ENCODE measurements around the gene KIAA0319L.

- TF ChIP-seq, protein P1, sequence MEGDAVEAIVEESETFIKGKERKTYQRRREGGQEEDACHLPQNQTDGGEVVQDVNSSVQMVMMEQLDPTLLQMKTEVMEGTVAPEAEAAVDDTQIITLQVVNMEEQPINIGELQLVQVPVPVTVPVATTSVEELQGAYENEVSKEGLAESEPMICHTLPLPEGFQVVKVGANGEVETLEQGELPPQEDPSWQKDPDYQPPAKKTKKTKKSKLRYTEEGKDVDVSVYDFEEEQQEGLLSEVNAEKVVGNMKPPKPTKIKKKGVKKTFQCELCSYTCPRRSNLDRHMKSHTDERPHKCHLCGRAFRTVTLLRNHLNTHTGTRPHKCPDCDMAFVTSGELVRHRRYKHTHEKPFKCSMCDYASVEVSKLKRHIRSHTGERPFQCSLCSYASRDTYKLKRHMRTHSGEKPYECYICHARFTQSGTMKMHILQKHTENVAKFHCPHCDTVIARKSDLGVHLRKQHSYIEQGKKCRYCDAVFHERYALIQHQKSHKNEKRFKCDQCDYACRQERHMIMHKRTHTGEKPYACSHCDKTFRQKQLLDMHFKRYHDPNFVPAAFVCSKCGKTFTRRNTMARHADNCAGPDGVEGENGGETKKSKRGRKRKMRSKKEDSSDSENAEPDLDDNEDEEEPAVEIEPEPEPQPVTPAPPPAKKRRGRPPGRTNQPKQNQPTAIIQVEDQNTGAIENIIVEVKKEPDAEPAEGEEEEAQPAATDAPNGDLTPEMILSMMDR (IDR thresholded peaks at IDR 0.05): no peak
- TF ChIP-seq POLR2A (IDR thresholded peaks at IDR 0.05): no peak
These were observed 32.6 kb upstream of the KIAA0319L start for GRCh38 chr1:35589516-35590427.
